CD14-positive monocyte (primary cell): Measurements from ENCODE around the gene SSBP3. TPM values are rescaled to one million over a fixed set of nuclear protein-coding genes. Genes with fewer than 3 reads are reported as not detected.

ENCODE experiments used
- DNase-seq, 3 donors: peaks; one replicate each; pipeline ENCODE4 v3.0.0-alpha.2; 2011 to 2022
- H2AFZ ChIP-seq: 2 replicates; pipeline ENCODE4 v1.6.0; 2012; ENCODE audit warnings: mild to moderate bottlenecking, low read depth, low read length, inconsistent platforms; ENCODE audit not compliant: insufficient read depth, poor library complexity, severe bottlenecking
- H3K27ac ChIP-seq, 2 donors: 1 replicate in 1 of 2; 2 replicates in 1 of 2; pipeline ENCODE4 v1.5.1; 2012 to 2013; ENCODE audit warnings: low read length in 2 of 2, control low read depth in 1 of 2, inconsistent platforms in 1 of 2, low read depth in 1 of 2, mild to moderate bottlenecking in 1 of 2
- H3K27me3 ChIP-seq, 2 donors: one replicate each; pipeline versions ENCODE4 v1.6.0 to v1.6.1; 2011 to 2013; ENCODE audit warnings: low read length in 2 of 2; ENCODE audit not compliant: control insufficient read depth in 2 of 2, insufficient read depth in 2 of 2
- H3K36me3 ChIP-seq, 2 donors: replicated peaks in 1 of 2; 1 replicate in 1 of 2; 2 replicates in 1 of 2; pipeline versions ENCODE4 v1.5.1 to v1.6.1; 2012 to 2013; ENCODE audit warnings: low read length in 2 of 2, control low read depth in 1 of 2, inconsistent platforms in 1 of 2, mild to moderate bottlenecking in 1 of 2; ENCODE audit not compliant: insufficient read depth in 2 of 2, control insufficient read depth in 1 of 2
- H3K4me1 ChIP-seq, 2 donors: 1 replicate in 1 of 2; 2 replicates in 1 of 2; pipeline versions ENCODE4 v1.5.1 to v1.6.1; 2012 to 2013; ENCODE audit warnings: low read length in 2 of 2, control low read depth in 1 of 2, inconsistent platforms in 1 of 2, mild to moderate bottlenecking in 1 of 2, moderate library complexity in 1 of 2; ENCODE audit not compliant: insufficient read depth in 2 of 2, control insufficient read depth in 1 of 2
- H3K4me2 ChIP-seq: replicated peaks from 2 replicates; pipeline ENCODE3; 2012; ENCODE audit warnings: low read length, moderate library complexity, mild to moderate bottlenecking; ENCODE audit not compliant: poor library complexity, severe bottlenecking; ENCODE audit errors: extremely low read depth
- H3K4me3 ChIP-seq, 3 experiments: fragments of 200-600 bp in 1 of 3; sonication (generic) in 1 of 3; replicated peaks in 1 of 3; 1 replicate in 2 of 3; 2 replicates in 1 of 3; pipeline ENCODE4 v1.5.1; 2011 to 2013; ENCODE audit warnings: low read length in 3 of 3, mild to moderate bottlenecking in 3 of 3, control low read depth in 2 of 3, low read depth in 2 of 3, inconsistent platforms in 1 of 3, moderate library complexity in 1 of 3
- H3K79me2 ChIP-seq: 2 replicates; pipeline ENCODE4 v1.6.0; 2012; ENCODE audit warnings: mild to moderate bottlenecking, control low read depth, inconsistent platforms, low read length, moderate library complexity; ENCODE audit not compliant: insufficient read depth
- H3K9ac ChIP-seq: 2 replicates; pipeline ENCODE4 v1.6.0; 2017; ENCODE audit warnings: low read length, mild to moderate bottlenecking; ENCODE audit not compliant: insufficient read depth, poor library complexity, severe bottlenecking
- H3K9me3 ChIP-seq, 2 donors: replicated peaks in 1 of 2; 1 replicate in 1 of 2; 2 replicates in 1 of 2; pipeline versions ENCODE4 v1.5.1 to v1.6.1; 2012 to 2013; ENCODE audit warnings: low read length in 2 of 2, control low read depth in 1 of 2; ENCODE audit not compliant: control insufficient read depth in 1 of 2, insufficient read depth in 1 of 2
- H4K20me1 ChIP-seq: 2 replicates; pipeline ENCODE4 v1.6.0; 2012; ENCODE audit warnings: mild to moderate bottlenecking, low read length, control low read depth, moderate library complexity; ENCODE audit not compliant: insufficient read depth
- H3K27ac Mint-ChIP-seq, 7 donors: one replicate each; pipeline ENCODE4 v1.8.0; 2020; ENCODE audit warnings: mild to moderate bottlenecking in 7 of 7, mixed read lengths in 7 of 7, moderate library complexity in 6 of 7, inconsistent platforms in 2 of 7
- H3K27me3 Mint-ChIP-seq, 3 donors: one replicate each; pipeline ENCODE4 v1.8.0; 2021 to 2022; ENCODE audit warnings: low read depth in 3 of 3, mild to moderate bottlenecking in 3 of 3, mixed read lengths in 3 of 3, moderate library complexity in 3 of 3, inconsistent platforms in 1 of 3
- H3K36me3 Mint-ChIP-seq, 2 donors: one replicate each; pipeline ENCODE4 v1.8.0; 2020; ENCODE audit warnings: mixed read lengths in 2 of 2, inconsistent platforms in 1 of 2, mild to moderate bottlenecking in 1 of 2
- H3K4me1 Mint-ChIP-seq: one replicate; pipeline ENCODE4 v1.8.0; 2020; ENCODE audit warnings: mild to moderate bottlenecking, mixed read lengths
- H3K4me3 Mint-ChIP-seq, 2 donors: one replicate each; pipeline ENCODE4 v1.8.0; 2020; ENCODE audit warnings: mild to moderate bottlenecking in 2 of 2, mixed read lengths in 2 of 2, moderate library complexity in 1 of 2
- H3K9me3 Mint-ChIP-seq, 7 donors: one replicate each; pipeline ENCODE4 v1.8.0; 2020 to 2022; ENCODE audit warnings: mixed read lengths in 7 of 7, mild to moderate bottlenecking in 6 of 7, moderate library complexity in 6 of 7, inconsistent platforms in 2 of 7
- WGBS: methylation state at CpG from one replicate; pipeline ENCODE4 v1.1.5; 2013; ENCODE audit warnings: missing lambda C conversion rate; ENCODE audit not compliant: insufficient coverage; 5-methylcytosine and 5-hydroxymethylcytosine counted together
- intact Hi-C, 2 donors: fragments of 100-400 bp; cut with micrococcal nuclease; formaldehyde crosslinking; loops; one replicate each; pipeline versions ENCODE4 v1.15.0 to v1.15.1; 2023
- polyA plus RNA-seq, 3 donors: library from polyadenylated mRNA; depleted of rRNA in 1 of 3; unstranded in 2 of 3; stranded (reverse) in 1 of 3; fragments of 300-500 nt in 2 of 3; fragments of >200 nt in 1 of 3; fragmentation: Illumina TruSeq in 2 of 3; gene quantifications; 1 replicate in 2 of 3; 2 replicates in 1 of 3; pipeline ENCODE4 v1.2.3, GENCODE V29; 2012 to 2021
- TF ChIP-seq, protein P1 (sequence below): fragments of 200-600 bp; IDR thresholded peaks from one replicate; pipeline ENCODE4 v1.8.0; 2022; ENCODE audit warnings: antibody characterized with exemption, mild to moderate bottlenecking

Gene SSBP3
- polyA plus RNA-seq, 3 donors = 4.1 to 30.7 (median 4.3) TPM

DNA sequence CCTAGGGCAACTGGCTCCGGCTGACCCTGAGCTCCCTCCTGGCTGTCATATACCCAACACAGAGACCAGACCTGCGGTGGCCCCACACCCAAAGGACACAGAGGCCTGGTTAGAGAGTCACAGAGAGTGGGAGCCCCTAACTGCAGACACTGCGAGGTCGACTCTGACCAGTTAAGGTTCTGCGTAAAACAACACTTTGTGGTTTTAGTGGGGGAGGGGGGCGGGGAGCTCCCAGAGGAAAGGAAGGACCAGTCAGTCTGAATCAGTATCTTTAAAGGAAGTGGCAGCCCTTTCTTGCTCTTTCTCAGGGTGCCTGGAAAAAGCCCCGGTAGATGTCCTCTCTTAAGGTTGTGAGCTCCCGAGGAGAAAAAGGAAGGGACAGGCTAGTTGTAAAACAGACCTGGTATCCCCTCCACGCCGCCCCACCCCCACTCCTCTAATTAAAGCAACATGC lies 2.4 kb downstream of the SSBP3 start:
- Histone ChIP-seq H2AFZ (no peak overlapping the region), H3K4me1 (peaks cover 30 to 48% of the 10 kb centered on the region in 2 donors), H3K27ac (no peak overlapping the region), H3K9me3 (no peaks in the 10 kb centered on the region), H3K4me2 (peak overlapping the region; percentile 92), H3K79me2 (peaks cover 3% of the 10 kb centered on the region), H3K27me3 (peaks cover 0 to 8% of the 10 kb centered on the region in 2 donors), H3K4me3 (peak overlapping the region in 1 of 3 experiments; percentile 79), H3K9ac (no peak overlapping the region), H3K36me3 (peaks cover 20 to 41% of the 10 kb centered on the region in 2 donors), H4K20me1 (peaks cover 63% of the 10 kb centered on the region)
- H3K27ac Mint-ChIP-seq = peak overlapping the region in 1 of 7 donors; percentile 40
- TF ChIP-seq, protein P1, sequence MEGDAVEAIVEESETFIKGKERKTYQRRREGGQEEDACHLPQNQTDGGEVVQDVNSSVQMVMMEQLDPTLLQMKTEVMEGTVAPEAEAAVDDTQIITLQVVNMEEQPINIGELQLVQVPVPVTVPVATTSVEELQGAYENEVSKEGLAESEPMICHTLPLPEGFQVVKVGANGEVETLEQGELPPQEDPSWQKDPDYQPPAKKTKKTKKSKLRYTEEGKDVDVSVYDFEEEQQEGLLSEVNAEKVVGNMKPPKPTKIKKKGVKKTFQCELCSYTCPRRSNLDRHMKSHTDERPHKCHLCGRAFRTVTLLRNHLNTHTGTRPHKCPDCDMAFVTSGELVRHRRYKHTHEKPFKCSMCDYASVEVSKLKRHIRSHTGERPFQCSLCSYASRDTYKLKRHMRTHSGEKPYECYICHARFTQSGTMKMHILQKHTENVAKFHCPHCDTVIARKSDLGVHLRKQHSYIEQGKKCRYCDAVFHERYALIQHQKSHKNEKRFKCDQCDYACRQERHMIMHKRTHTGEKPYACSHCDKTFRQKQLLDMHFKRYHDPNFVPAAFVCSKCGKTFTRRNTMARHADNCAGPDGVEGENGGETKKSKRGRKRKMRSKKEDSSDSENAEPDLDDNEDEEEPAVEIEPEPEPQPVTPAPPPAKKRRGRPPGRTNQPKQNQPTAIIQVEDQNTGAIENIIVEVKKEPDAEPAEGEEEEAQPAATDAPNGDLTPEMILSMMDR = no peak
- H3K36me3 Mint-ChIP-seq = peaks cover 48 to 51% of the 10 kb centered on the region in 2 donors
- H3K9me3 Mint-ChIP-seq = peaks cover 0 to 2% (median 0%) of the 10 kb centered on the region in 7 donors
- 3% methylated on average over 5 of the region's 10 CpGs for WGBS
- intact Hi-C loops = loop anchor here (2.0 to 10.0 kb wide), 4 partner anchors 179 to 361 kb away; partner anchors contain the start of genes PARS2 (in 2 of the 2), TCEANC2 (in 1 of the 2) and TMEM59 (in 1 of the 2)
- peaks cover 51% of the 10 kb centered on the region for H3K4me1 Mint-ChIP-seq
- peak; percentile 32 to 76 (median 46) for DNase-seq
- H3K27me3 Mint-ChIP-seq = peaks cover 8 to 13% (median 11%) of the 10 kb centered on the region in 3 donors
- peak overlapping the region; percentile 86 to 89 for H3K4me3 Mint-ChIP-seq

DNA sequence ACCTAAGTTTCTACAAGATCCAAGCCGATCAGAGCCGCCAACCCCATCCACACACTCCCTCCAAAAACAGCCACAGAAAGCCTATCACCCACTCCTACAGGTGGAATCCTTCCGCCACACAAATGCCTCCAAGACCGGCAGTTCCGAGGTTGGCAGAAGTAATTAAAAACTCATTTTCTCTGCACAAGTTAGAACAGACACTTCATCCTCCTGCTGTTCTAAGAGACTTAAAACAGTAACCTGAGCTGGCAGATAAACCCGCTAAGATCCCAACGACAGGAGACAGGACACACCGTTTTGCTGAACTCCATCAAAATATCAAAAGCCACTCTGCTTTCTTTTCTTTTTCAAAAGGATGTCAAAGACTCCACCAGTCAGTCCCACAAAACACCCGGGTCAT lies 2.8 kb downstream of the SSBP3 start:
- H3K27me3 ChIP-seq = peaks cover 0 to 8% of the 10 kb centered on the region in 2 donors
- DNase-seq = no peak
- Mint-ChIP-seq H3K36me3 (peaks cover 52 to 55% of the 10 kb centered on the region in 2 donors), H3K27me3 (peaks cover 8 to 13% (median 11%) of the 10 kb centered on the region in 3 donors), H3K9me3 (peaks cover 0 to 2% (median 0%) of the 10 kb centered on the region in 7 donors), H3K4me1 (peaks cover 46% of the 10 kb centered on the region), H3K27ac (peak overlapping the region in 3 of 7 donors; percentile 1 to 52 (median 40)), H3K4me3 (peak overlapping the region; percentile 86 to 89)
- TF ChIP-seq, protein P1 = no peak
- peaks cover 26 to 43% of the 10 kb centered on the region in 2 donors for H3K4me1 ChIP-seq
- H3K4me3 ChIP-seq = peak overlapping the region in 1 of 3 experiments; percentile 79
- 68% methylated on average over 9 of the region's 9 CpGs for WGBS
- no peak overlapping the region for H2AFZ ChIP-seq
- peaks cover 67% of the 10 kb centered on the region for H4K20me1 ChIP-seq
- peaks cover 3% of the 10 kb centered on the region for H3K79me2 ChIP-seq
- no peak overlapping the region for H3K27ac ChIP-seq
- H3K4me2 ChIP-seq = peak overlapping the region; percentile 92
- intact Hi-C loops = loop anchor here (10.0 kb wide), 3 partner anchors 179 to 361 kb away; partner anchors contain the start of genes PARS2 (in 2 of the 2), TCEANC2 (in 1 of the 2) and TMEM59 (in 1 of the 2)
- H3K36me3 ChIP-seq = peaks cover 24 to 45% of the 10 kb centered on the region in 2 donors
- H3K9me3 ChIP-seq = no peaks in the 10 kb centered on the region
- H3K9ac ChIP-seq = no peak overlapping the region
